AG10803 (cell line): ENCODE measurements around the gene THSD4.
"Not testable (repeated sequence)": the region's sequence is repeated elsewhere in the genome, so short reads cannot be mapped to it uniquely, and the experiment has no call there.

ENCODE experiments used
- DNase-seq: peaks from one replicate; pipeline ENCODE4 v3.0.0; 2010; ENCODE audit warnings: low read depth
- H3K4me3 ChIP-seq: 2 replicates; pipeline ENCODE4 v1.5.1; 2011; ENCODE audit warnings: mild to moderate bottlenecking, low read length, control low read depth
- CTCF ChIP-seq: conservative IDR thresholded peaks from 2 replicates; pipeline ENCODE4 v1.5.1; 2011; ENCODE audit warnings: mild to moderate bottlenecking, low read length, control low read depth, inconsistent platforms

Gene THSD4

DNA sequence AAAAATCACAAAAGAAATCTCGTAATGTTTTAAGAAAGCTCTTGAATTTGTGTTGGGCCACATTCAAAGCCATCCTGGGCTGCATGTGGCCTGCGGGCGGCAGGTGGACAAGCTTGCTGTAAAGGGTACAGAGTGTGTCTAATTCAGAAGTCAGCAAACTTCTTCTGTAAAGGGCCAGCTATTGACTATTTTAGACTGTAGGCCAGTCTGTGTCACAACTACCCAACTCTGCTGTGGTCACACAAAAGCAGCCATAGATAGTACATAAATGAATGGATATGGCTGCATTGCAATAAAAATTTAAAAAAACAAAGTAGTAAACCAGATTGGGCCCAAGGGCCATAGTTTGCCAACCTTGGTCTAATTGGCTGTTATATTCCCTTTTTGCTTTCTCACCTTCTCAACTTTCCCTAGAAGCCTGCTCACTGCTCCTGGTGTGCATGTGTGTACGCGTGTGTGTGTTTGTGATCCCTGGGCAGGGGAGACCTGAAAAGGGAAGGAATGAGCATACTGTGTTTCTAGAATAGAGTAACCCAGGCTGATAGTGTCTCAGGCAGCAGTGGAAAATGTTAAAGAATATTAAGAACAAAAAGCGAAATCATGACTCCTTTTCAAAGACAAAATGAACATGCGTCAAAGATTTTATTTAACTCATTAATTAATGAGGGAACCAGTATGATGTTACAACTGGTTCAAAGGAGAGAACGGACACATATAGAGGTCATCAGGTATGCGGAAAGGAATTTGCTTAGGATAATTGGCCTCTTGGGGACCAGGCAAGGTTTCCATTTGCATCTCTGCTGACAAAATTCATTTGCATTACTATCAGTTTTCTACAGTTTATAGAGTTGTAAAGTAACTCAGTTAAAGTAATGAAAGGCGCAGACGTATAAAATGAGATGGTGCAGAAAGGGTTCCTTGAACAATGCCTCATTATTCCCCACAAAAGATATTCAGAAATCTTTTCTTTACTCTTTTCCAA, 248.0 kb downstream of the THSD4 start:
- no peak for TF ChIP-seq CTCF
- H3K4me3 ChIP-seq = no peak overlapping the region
- no peak for DNase-seq

GRCh38 chr15:71364117-71364584, 248.9 kb downstream of the THSD4 start:
- no peak for TF ChIP-seq CTCF
- no peak for DNase-seq
- no peak overlapping the region for H3K4me3 ChIP-seq

- no peak for TF ChIP-seq CTCF
- no peak for DNase-seq
- H3K4me3 ChIP-seq = no peak overlapping the region
These were observed 251.3 kb downstream of the THSD4 start for GRCh38 chr15:71366522-71366921.

GRCh38 chr15:71366926-71367325, 251.7 kb downstream of the THSD4 start:
- TF ChIP-seq CTCF = no peak
- no peak for DNase-seq

GRCh38 chr15:71367737-71368136, 252.5 kb downstream of the THSD4 start:
- not testable (repeated sequence) for H3K4me3 ChIP-seq, DNase-seq

More at GRCh38 chr15:71366926-71367325, 251.7 kb downstream of the THSD4 start:
- H3K4me3 ChIP-seq = no peak overlapping the region

DNA sequence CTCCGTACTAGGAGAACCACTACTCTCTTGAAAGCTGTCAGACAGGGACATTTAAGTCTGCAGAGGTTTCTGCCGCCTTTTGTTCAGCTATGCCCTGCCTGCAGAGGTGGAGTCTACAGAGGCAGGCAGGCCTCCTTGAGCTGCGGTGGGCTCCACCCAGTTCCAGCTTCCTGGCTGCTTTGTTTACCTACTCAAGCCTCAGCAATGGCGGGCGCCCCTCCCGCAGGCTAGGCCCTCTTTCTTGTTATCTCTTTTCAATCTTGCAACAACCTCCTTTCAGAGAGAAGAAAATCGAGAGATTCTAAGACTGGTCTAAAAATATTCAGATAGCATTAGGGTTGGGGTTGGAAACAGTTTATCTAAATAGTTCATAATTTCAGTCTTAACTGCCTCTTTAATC, 257.5 kb downstream of the THSD4 start:
- not testable (repeated sequence) for H3K4me3 ChIP-seq, DNase-seq

DNA sequence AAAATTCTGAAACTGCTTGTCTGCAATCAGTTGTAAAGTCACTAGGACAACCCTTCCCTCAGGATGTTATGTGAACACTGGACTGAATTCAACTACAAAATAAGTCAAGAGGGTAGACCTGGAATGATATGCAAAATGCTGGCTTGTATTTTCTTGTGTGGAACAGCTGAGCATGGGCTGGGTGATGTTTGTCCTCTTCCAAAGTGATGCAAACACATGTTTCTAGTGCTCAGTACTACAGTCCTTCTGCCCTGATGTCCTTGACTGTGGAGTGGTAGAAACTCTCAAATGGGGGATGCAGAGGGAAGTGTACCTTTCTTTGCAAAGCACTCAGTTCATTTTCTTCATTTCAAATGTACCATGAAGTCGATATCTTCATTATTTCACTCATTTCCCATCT, 258.6 kb downstream of the THSD4 start:
- DNase-seq = no peak
- H3K4me3 ChIP-seq = no peak overlapping the region
- TF ChIP-seq CTCF = no peak

GRCh38 chr15:71374607-71375352, 259.5 kb downstream of the THSD4 start:
- no peak for TF ChIP-seq CTCF
- no peak overlapping the region for H3K4me3 ChIP-seq
- peak; percentile 36 for DNase-seq
